Panc1 (cell line): ENCODE data around the gene CDH12.
"Not testable (repeated sequence)": the region's sequence is repeated elsewhere in the genome, so short reads cannot be mapped to it uniquely, and the experiment has no call there.

Experiments used
- CTCF ChIP-seq: fragments of 450-650 bp; IDR thresholded peaks from 2 replicates; pipeline ENCODE4 v1.5.1; 2017; ENCODE audit warnings: mild to moderate bottlenecking
- POLR2AphosphoS5 ChIP-seq: IDR thresholded peaks from 2 replicates; pipeline ENCODE4 v1.6.1; 2012; ENCODE audit warnings: mild to moderate bottlenecking, low read depth, low read length, moderate library complexity
- REST ChIP-seq, 2 experiments: IDR thresholded peaks; 2 replicates each; pipeline ENCODE4 v1.6.1; 2011 to 2012; ENCODE audit warnings: low read depth in 2 of 2, control low read depth in 1 of 2, low read length in 1 of 2, mild to moderate bottlenecking in 1 of 2, moderate library complexity in 1 of 2; ENCODE audit not compliant: insufficient read depth in 1 of 2
- SIN3A ChIP-seq: IDR thresholded peaks from 2 replicates; pipeline ENCODE4 v1.6.1; 2012; ENCODE audit warnings: low read depth, mild to moderate bottlenecking, low read length, moderate library complexity, borderline replicate concordance; ENCODE audit not compliant: insufficient read depth
- TCF7L2 ChIP-seq: IDR thresholded peaks from 2 replicates; pipeline ENCODE4 v1.6.1; 2011; ENCODE audit warnings: mild to moderate bottlenecking, low read depth, low read length, inconsistent platforms

GRCh38 chr5:22212254-22212991 lies 640.7 kb downstream of the CDH12 start:
- not testable (repeated sequence) for TF ChIP-seq CTCF; POLR2AphosphoS5; TCF7L2; REST (IDR thresholded peaks at IDR 0.05; ENCODE audit: insufficient read depth in 1 of 2, low read depth in 2 of 2, low read length in 1 of 2); SIN3A
